HepG2 (cell line): Measurements from ENCODE around the gene TMED6. TPM values are rescaled to one million over a fixed set of nuclear protein-coding genes. Genes with fewer than 3 reads are reported as not detected.
A peak's percentile ranks its signal among the peaks of the same experiment; 100 is the strongest.

ENCODE experiments used
- CENPX ChIP-seq: sonication (generic); formaldehyde crosslinking; IDR thresholded peaks from 2 replicates; pipeline ENCODE4 v1.9.0; 2021; ENCODE audit warnings: mild to moderate bottlenecking, missing genetic modification reagents, moderate library complexity
- DNMT1 ChIP-seq: sonication (generic); formaldehyde crosslinking; IDR thresholded peaks from 2 replicates; pipeline ENCODE4 v1.5.1; 2020; ENCODE audit warnings: mild to moderate bottlenecking, missing genetic modification reagents
- DR1 ChIP-seq: sonication (generic); formaldehyde crosslinking; IDR thresholded peaks from 2 replicates; pipeline ENCODE4 v1.8.0; 2021; ENCODE audit warnings: mild to moderate bottlenecking, missing genetic modification reagents, inconsistent platforms
- MED13 ChIP-seq: sonication (generic); formaldehyde crosslinking; IDR thresholded peaks from 2 replicates; pipeline ENCODE4 v1.5.0; 2020; ENCODE audit warnings: missing genetic modification reagents
- ZBTB1 ChIP-seq: sonication (generic); formaldehyde crosslinking; IDR thresholded peaks from 2 replicates; pipeline ENCODE4 v1.4.0; 2020; ENCODE audit warnings: missing genetic modification reagents, borderline replicate concordance
- ZNF224 ChIP-seq: sonication (generic); formaldehyde crosslinking; IDR thresholded peaks from 2 replicates; pipeline ENCODE4 v1.5.0; 2020; ENCODE audit warnings: mild to moderate bottlenecking, missing genetic modification reagents
- ZNF292 ChIP-seq: sonication (generic); formaldehyde crosslinking; IDR thresholded peaks from 2 replicates; pipeline ENCODE4 v1.8.1; 2022; ENCODE audit warnings: mild to moderate bottlenecking, low read depth, missing genetic modification reagents, borderline replicate concordance
- ZNF383 ChIP-seq: sonication (generic); formaldehyde crosslinking; IDR thresholded peaks from 2 replicates; pipeline ENCODE4 v1.4.0; 2020; ENCODE audit warnings: missing genetic modification reagents, mild to moderate bottlenecking, borderline replicate concordance
- ZNF510 ChIP-seq: sonication (generic); formaldehyde crosslinking; IDR thresholded peaks from 2 replicates; pipeline ENCODE4 v1.4.0; 2020; ENCODE audit warnings: low read depth, mild to moderate bottlenecking, missing genetic modification reagents
- ZNF670 ChIP-seq: sonication (generic); formaldehyde crosslinking; IDR thresholded peaks from 2 replicates; pipeline ENCODE4 v1.8.0; 2022; ENCODE audit warnings: mild to moderate bottlenecking, missing genetic modification reagents, borderline replicate concordance
- ZNF674 ChIP-seq: sonication (generic); formaldehyde crosslinking; IDR thresholded peaks from 2 replicates; pipeline ENCODE4 v1.5.0; 2020; ENCODE audit warnings: low read depth, mild to moderate bottlenecking, missing genetic modification reagents
- ZNF678 ChIP-seq: sonication (generic); formaldehyde crosslinking; IDR thresholded peaks from 2 replicates; pipeline ENCODE4 v1.4.0; 2020; ENCODE audit warnings: mild to moderate bottlenecking, missing genetic modification reagents
- ZNF777 ChIP-seq: sonication (generic); formaldehyde crosslinking; IDR thresholded peaks from 2 replicates; pipeline ENCODE4 v1.4.0; 2020; ENCODE audit warnings: missing genetic modification reagents
- ZNF781 ChIP-seq: sonication (generic); formaldehyde crosslinking; IDR thresholded peaks from 2 replicates; pipeline ENCODE4 v1.5.1; 2020; ENCODE audit warnings: borderline replicate concordance, mild to moderate bottlenecking, missing genetic modification reagents; ENCODE audit errors: not compliant biosample characterization
- polyA plus RNA-seq, 8 experiments: library from polyadenylated mRNA; depleted of rRNA in 3 of 8; stranded (reverse) in 7 of 8; unstranded in 1 of 8; fragments of >200 nt; fragmentation: Illumina TruSeq in 4 of 8; extraction: Trizol in 4 of 8; gene quantifications; 2 replicates each; pipeline versions ENCODE4 v1.2.1 to v1.2.3, GENCODE V29; 2011 to 2016; ENCODE audit warnings: low read depth in 4 of 8, missing spikeins in 1 of 8, mixed read lengths in 1 of 8; ENCODE audit not compliant: insufficient read depth in 1 of 8
- total RNA-seq, 5 experiments: library from RNA; depleted of rRNA; stranded (reverse); fragments of >200 nt; fragmentation: Illumina TruSeq; extraction: Trizol; gene quantifications; 2 replicates each; pipeline ENCODE4 v1.2.3, GENCODE V29; 2016; ENCODE audit warnings: low read depth in 1 of 5
- TF ChIP-seq, protein P1 (sequence below): sonication (generic); formaldehyde crosslinking; IDR thresholded peaks from 2 replicates; pipeline ENCODE4 v1.5.1; 2020; ENCODE audit warnings: mild to moderate bottlenecking, moderate library complexity, missing genetic modification reagents
- TF ChIP-seq, protein P2 (sequence below): IDR thresholded peaks from 2 replicates; pipeline ENCODE4 v1.6.1; 2016; ENCODE audit warnings: missing biosample characterization, missing genetic modification reagents, low read depth
- TF ChIP-seq, protein P3 (sequence below): sonication (generic); formaldehyde crosslinking; IDR thresholded peaks from 2 replicates; pipeline ENCODE4 v1.4.0; 2020; ENCODE audit warnings: missing genetic modification reagents

TMED6 gene
- total and polyA plus RNA-seq, 2 of the 13 experiments (the other 11 are each of a cell fraction or from before 2014, with no cell fraction given) = 9.8 to 14.4 TPM

DNA sequence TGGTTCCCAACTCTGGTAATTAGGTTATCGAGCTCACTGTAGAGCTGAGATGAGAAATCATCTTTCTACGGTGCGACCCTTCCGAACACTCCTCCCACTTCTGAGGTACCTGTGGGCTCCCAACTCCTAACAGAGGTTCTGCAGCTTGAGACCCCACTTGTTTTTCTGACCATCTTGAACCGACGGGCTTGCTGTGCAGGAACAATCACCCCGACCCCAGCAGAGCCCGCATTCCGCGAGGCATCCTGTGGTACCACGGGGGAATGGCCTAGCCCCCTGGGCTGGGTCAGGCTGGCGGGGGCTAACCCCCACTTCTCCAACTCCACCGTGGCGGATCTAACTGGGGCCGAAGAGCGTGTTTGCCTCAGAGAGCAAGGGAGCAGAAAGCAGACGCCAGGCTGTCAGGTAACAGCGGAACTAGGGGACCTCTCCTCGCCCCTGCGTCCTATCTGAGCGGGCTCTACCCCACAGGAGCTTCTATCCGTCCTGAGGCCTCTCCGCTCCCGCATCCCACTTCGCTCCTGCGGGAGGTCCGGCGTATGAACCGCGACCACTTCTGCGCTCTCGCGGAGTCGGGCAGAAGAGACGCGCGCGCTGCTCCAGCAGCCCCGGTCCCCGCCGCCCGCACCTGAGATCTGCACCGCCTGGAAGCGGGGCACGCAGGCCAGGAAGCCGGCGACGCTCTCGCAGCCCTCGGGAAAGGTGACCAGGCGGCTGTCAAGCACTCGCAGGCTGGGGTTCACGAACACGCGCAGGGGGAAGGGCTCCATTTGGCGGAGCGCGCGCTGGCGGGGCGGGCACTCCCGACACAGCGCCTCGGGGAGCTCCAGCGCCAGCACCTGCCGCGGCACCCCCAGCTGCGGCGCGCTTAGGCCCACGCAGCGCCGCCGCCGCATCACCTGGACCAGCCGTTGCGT, 22.0 kb downstream of the TMED6 start (continued):
- TF ChIP-seq ZNF678 (peak; percentile 42; the same call in 1 of the 2 replicates), ZNF224 (CRISPR knock-in tag) (peak; percentile 93; the same call in 1 of the 2 replicates), ZNF292 (peak; percentile 61; the same call in 1 of the 2 replicates), ZNF777 (CRISPR knock-in tag) (no peak), DNMT1 (CRISPR knock-in tag) (0 out of 2 replicates have a peak, but pooled peaks have one; percentile 75), ZNF510 (0 out of 2 replicates have a peak, but pooled peaks have one; percentile 78), ZNF674 (0 out of 2 replicates have a peak, but pooled peaks have one; percentile 45), ZBTB1 (no peak), MED13 (CRISPR knock-in tag) (0 out of 2 replicates have a peak, but pooled peaks have one; percentile 30), ZNF670 (peak; percentile 67; the same call in 1 of the 2 replicates), ZNF383 (peak; percentile 62; the same call in 1 of the 2 replicates), ZNF781 (peak; percentile 59), CENPX (CRISPR knock-in tag) (peak; percentile 82; the same call in 1 of the 2 replicates), DR1 (CRISPR knock-in tag) (peak; percentile 40)
- TF ChIP-seq, protein P1, sequence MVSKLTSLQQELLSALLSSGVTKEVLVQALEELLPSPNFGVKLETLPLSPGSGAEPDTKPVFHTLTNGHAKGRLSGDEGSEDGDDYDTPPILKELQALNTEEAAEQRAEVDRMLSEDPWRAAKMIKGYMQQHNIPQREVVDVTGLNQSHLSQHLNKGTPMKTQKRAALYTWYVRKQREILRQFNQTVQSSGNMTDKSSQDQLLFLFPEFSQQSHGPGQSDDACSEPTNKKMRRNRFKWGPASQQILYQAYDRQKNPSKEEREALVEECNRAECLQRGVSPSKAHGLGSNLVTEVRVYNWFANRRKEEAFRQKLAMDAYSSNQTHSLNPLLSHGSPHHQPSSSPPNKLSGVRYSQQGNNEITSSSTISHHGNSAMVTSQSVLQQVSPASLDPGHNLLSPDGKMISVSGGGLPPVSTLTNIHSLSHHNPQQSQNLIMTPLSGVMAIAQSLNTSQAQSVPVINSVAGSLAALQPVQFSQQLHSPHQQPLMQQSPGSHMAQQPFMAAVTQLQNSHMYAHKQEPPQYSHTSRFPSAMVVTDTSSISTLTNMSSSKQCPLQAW (CRISPR knock-in tag) = peak; percentile 42
- TF ChIP-seq, protein P2, sequence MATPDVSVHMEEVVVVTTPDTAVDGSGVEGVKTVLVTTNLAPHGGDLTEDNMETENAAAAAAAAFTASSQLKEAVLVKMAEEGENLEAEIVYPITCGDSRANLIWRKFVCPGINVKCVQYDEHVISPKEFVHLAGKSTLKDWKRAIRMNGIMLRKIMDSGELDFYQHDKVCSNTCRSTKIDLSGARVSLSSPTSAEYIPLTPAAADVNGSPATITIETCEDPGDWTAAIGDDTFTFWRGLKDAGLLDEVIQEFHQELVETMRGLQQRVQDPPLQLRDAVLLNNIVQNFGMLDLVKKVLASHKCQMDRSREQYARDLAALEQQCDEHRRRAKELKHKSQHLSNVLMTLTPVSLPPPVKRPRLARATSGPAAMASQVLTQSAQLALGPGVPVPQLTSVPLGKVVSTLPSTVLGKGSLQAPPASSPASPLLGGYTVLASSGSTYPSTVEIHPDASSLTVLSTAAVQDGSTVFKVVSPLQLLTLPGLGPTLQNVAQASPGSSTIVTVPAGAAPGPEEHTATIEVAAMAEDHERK (CRISPR knock-in tag) = no peak
- TF ChIP-seq, protein P3, sequence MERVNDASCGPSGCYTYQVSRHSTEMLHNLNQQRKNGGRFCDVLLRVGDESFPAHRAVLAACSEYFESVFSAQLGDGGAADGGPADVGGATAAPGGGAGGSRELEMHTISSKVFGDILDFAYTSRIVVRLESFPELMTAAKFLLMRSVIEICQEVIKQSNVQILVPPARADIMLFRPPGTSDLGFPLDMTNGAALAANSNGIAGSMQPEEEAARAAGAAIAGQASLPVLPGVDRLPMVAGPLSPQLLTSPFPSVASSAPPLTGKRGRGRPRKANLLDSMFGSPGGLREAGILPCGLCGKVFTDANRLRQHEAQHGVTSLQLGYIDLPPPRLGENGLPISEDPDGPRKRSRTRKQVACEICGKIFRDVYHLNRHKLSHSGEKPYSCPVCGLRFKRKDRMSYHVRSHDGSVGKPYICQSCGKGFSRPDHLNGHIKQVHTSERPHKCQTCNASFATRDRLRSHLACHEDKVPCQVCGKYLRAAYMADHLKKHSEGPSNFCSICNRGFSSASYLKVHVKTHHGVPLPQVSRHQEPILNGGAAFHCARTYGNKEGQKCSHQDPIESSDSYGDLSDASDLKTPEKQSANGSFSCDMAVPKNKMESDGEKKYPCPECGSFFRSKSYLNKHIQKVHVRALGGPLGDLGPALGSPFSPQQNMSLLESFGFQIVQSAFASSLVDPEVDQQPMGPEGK = peak; percentile 51
